Measurements from ENCODE around the gene IRX4.

The IRX4 gene

DNA sequence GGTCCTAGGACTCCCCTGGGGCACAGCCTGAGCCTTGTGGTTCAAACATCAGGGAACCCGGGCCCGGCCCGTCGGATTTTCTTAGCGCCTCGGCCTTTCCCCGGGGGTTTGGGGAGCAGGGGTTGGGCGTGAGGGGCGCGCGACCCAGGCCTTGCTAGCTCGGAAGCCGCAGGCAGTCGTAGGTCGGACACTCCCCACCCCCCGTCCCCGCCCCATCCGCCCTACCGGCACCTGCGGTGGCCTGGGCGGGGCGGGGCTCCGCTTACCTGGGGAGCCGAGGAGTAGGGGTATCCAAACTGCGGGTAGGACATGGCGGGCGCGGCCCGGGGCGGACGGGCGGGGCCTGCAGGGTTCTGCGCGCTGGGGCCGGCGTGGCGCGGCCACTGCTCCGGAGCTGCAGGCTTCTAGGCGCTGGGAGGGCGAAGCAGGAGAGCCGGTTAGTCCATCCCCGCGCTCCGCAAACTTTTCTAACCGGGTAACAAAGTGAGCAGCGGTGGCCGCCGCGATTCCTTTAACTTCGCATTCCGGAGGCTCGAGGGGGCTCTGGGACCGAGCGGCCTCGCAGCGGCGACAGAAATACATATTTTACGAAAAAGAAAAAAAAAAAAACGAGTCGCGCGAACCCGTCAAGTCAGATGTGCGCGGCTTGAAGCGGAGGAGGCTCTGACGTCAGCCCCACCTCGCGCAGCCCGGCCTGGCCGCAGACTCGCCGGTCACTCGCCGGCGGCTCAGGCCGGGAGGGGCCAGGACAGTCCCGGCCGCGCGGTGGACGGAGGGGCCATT, at the start of gene IRX4:
Gene IRX4, minus strand, starts transcription at position 589 of the 783 bp plus-strand sequence. Its CDS starts 278 bp downstream, at position 311.
- no peak for DNase-seq

DNA sequence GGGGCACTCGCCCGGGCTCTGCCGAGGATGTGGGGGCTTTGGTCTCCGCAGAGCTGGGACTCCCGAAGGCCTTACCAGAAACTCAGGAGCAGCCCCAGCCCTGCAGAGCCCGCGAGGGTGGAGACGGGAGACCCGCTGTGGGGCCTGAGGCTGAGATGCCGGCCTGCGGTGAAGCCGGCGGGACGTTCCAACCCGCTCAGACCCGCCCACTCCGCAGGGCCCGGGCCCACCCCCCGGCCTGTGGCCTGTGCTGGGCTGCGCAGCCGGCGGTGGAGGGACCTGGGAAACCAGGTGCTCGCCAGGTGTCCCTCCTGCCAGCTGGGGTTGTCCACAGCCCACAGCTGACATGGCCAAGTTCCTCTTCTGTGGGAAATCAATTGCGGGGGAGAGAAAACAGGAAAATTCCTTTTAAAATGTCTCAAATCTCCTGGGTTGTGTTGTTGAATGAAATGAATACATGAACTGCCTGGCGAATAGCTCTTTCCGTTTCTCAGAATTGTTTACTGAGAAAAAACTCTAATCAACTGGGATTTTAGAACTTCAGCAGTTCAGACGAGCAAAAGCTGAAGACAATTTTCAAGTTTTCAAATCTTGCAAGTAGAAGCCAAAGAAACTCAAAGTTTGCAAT, 49.0 kb upstream of the IRX4 start:
- DNase-seq = no peak

DNA sequence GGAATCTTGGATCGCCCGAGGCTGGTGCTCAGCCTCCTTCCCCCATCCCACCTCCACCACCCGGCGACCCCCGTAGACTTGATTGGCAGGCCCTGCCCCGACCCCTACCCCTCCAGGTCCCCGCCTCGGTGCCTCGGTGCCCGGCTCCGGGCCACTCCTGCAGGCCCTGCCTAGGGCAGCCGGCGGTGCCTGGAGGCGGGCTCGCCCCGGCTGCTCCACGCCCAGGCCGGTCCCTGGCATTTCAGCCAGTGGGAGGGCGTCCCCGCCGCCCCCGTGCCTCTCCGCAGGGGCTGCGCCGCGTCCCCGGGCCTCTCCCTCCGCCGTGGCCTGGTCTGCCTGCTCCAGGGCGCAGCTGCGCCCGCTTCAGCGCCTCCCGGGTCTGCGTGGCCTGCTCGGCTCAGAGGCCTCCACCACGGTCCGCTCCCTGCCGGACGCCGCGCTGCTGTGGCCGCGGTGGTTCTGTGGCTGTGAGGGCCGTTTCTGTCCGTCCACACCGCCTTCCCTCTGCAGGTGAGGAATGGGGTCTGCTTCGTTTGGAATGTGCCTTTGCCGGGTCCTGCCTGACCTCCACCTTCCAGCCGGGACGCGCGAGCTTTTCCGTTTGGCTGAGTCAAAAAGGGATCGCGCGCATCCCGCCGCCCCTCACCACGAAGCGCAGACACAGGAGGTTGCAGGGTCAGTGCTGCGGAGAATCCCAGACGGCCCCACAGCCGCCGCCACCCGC, 48.3 kb upstream of the IRX4 start:
- no peak for DNase-seq

DNA sequence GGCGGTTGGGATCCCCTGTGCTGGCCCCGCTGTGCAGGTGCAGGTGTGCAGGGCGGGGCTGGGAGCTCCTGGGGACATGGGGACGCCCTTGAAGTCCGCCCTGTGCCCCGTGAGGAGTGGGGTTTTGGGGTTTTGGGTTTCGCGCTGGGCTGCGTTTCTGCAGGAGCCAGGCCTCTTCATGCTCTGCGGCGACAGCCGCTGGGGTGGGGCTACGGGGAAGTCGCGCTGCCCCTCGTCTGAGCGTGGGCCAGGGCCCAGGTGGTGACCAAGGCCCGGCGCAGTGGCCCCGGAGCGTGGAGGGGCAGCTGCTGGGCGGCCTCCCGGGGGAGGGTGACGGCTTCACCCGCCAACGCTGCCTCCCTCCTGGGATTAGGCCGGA, 47.8 kb upstream of the IRX4 start:
- no peak for DNase-seq

DNA sequence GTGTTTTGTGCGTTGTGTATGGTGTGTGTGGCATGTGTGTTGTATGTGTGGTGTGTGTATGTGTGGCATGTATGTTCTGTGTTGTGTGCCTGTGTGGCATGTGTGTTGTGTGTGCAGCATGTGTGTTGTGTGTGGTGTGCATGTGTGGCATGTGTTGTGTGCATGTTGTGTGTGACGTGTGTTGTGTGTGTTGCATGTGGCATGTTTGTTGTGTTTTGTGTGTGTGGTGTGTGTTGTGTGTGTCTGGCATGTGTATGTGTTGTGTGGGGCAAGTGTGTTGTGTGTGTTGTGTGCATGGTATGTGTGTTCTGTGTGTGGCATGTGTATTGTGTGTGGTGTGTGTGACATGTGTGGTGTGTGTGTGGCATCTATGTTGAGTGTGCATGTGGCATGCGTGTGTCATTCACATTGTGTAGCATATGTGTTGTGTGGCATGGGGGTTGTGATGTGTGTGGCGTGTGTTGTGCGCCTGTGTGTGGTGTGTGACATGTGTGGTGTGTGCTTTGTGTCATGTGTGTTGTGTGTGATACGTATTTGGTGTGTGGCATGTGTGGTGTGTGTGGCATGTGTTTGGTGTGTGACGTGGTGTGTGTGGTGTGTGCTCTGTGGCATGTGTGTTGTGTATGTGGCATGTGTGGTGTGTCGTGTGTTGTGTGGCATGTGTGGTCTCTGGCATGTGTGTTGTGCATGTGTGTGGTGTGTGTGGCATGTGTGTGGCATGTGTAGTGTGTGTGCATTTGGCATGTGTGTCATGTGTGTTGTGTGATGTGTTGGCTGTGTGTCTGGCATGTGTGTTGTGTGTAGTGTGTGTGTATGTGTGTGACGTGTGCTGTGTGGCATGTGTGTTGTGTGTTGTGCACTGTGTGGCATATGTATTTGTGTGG, 46.6 kb upstream of the IRX4 start:
- DNase-seq = no peak

DNA sequence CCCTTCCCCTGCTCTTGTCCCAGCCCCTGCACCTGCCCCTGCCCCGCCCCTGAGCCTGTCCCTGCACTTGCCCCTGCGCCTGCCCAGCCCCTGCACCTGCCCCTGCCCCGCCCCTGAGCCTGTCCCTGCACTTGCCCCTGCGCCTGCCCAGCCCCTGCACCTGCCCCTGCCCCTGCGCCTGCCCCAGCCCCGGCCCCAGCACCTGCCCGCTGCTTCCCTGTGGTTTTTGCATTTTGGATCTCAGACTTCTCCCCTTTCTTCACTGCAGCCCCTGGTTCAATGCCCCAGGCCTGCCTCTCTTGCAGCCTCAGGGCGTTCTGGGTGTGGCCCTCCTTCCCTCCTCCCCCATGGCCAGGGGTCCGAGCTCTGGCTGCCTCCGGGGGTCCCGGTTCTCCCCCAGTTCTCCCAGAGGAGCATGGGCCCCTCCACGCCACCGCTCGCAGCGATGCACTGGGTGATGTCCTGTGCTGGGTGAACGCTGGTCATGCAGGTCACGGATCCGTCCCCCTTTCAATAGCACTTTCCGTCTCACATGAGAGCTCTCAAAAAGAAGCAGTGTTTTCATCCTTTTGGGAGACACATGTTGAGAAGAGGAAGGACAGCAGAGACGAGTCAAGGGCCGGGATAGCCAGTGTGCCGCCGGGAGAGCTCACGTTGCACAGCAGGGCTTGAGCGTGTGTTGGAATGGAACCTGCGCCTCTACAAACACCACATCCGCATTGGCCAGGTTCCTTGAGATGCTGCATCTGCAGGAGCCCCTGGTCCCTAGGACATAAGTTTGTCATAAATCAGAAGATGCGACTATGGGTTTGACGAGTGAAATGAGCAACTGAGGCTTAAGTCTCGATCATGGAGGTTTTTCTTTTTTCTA, 44.0 kb upstream of the IRX4 start:
- no peak for DNase-seq

DNA sequence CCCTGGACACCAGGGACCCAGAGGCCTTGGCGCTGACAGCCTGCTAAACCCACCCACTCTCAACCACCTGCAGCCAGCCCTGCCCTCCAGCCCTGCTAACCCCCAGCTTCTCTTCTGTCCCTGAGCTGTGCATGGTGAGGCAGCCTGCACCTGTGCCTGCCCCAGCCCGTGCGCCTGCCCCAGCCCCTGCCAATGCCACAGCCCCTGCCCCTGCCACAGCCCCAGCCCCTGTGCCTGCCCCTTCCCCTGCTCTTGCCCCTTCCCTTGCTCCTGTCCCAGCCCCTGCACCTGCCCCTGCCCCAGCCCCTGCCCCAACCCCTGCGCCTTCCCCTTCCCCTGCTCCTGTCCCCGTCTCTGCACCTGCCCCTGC, 43.3 kb upstream of the IRX4 start:
- no peak for DNase-seq

DNA sequence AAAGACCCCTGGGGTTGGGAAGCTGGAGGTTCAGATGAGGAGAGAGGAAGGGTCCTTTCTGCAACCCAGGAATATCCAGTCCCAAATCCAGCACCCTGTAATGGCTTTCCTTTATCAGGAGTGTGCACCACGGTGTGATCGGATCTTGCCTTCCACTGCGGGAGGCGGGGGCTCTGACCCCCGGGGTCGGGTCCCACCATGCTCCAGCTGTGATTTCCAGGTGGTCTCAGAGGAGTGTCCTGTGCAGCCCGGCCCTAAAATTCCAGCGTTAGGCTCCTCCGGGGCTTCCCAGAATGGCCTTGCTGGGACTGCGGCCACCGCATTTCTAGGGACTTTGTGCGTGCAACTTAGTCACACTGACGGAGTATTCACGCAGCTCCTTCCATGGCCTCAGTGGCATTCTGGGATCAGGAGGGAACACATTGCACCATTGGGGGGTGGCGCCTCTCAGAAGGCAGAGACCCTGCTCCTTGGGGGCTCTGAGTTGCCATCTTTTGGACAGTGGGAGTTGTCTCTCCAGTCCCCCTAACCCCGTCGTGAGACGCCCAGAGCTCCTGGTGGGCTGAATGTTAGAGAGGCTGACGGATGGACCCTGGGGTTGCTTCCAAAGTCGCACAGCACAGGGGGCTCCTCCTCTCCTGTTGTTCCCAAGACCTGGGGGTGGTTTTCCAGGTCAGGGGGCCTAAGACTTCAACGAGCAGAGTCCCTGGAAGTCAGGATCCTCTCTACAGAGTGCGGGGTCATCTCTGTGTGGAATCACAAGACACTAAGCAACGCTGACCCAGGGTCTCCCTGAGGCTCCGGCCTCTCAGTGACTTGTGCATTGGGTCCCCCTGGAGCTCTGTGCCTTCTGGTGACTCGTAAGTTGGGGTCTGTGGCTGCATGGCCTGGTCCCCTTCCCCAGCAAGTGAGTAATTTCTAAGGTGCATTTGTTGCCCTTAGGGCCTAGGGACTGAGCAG, 42.7 kb upstream of the IRX4 start:
- no peak for DNase-seq

DNA sequence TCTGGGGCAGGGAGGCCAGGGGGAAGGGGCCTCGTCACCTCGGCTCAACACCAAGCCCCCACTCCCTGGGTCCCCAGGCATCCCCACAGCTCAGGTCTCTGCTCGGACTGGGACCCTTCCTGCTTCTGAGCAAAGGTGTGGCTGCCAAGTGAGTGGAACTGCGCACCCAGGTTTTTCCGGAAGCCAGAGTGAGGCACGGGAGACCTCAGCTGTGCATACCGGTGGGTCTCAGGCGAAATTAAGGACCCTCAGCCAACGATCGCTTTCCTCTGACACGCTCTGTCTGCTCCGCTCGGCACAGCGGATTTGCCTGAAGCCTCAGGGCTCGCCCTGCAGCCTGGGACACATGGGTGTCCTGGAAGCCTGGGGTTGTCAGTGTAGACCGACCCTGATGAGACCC, 41.0 kb upstream of the IRX4 start:
- no peak for DNase-seq

DNA sequence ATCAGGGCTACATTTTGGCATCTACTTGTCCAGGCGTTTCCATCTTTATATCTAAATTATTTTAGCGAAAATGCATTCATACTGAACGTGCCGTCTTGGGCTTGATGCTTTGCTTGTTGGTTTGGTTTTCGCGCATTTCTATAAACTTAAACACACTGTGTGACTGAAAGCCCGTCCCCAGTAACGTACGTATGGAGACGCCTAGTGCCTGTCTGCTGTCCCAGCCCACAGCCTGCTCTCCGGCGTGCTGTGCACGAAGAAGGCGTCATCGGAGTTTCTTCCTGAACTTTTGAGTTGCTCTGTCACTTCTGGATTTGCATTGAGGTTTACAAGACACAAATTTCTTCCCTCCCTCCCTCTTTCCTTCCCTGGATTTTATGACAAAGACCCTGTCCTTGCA, 40.6 kb upstream of the IRX4 start:
- DNase-seq = no peak

DNA sequence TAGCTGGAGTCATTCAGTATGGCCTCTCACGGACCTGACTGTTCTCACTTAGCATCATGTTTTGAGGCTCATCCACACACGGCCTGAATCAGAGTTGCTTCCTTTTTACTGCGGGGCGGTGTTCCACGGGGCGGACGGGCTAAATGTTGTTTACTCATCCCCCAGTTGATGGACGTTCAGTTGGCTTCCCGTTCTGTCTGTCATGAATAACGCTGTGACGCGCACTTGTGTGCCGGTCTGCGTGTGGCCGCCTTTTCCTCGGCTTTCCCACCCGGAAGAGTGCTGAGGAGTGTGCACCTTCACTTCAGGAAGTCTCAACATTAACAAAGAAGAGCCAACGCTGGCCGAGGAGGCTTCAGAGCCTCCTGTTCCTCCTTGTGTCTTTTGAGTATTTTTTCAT, 39.0 kb upstream of the IRX4 start:
- DNase-seq = no peak

DNA sequence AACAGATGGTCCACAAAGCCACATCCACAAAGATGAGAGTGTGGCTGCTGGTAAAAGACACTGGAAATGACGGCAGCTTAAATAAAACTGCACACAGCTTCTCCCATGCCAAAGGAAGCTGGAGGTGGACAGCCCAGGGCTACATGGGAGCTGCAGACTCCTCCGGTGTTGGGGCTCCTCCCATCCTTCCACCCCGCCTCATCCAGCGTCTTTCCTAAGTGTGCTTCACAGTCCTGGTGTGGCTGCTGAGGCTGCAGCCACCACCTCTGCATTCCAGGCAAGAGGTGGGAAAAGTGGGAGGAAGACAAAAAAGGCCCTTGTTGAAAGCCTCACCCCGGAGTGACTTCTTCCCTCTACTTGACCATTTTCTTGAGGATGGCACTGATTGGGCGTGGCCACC, 37.0 kb upstream of the IRX4 start:
- DNase-seq = no peak

DNA sequence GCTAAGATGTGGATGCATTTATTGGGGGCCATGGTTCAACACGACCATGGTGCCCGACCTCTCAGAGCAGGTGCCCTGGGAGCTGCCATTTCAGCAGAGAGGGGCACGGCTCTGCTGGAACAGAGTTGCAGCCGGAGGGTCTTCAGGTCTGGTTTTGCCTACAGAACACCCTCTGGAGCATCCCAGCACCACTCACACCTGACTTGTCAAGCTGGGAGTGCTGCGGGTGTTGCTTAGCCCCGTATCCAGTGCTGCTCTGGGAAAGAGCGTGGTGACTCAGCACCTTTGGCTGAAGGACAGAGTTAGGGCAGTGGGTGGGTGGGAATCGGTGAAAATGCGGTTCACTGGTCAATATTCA, 36.5 kb upstream of the IRX4 start:
- no peak for DNase-seq

DNA sequence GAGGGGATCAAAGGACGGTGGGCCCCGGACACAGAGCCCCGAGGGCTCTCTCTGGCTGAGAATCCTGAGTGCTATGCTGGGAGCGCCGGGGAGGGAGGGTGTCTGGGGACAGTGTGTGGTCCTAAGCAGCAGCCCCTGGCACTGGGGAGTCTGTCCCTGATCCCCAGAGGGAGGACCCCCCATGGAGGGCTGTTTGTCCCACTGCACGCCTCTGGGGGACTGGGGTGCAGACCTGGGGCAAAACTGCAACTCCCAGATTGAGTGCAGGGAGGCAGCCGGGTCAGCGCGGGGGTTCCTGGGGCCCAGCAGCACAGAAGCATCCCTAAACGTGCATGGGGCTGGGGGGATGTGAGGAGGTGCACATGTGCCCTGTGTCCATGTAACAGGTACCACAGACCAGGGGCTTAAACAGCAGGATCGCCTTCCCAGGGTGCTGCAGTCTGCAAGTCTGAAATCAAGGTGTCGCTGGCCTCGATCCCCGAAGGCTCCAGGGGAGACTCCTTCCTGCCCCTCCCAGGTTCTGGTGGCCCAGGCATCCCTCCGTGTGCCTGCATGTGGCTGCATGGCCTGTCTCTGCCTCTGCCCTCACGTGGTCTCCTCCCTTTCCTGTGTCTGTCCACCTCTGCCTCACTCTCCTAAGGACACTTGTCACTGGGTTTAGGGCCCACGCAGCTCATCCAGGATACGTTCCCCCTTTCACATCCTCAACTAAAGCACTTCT, 35.9 kb upstream of the IRX4 start:
- DNase-seq = no peak

DNA sequence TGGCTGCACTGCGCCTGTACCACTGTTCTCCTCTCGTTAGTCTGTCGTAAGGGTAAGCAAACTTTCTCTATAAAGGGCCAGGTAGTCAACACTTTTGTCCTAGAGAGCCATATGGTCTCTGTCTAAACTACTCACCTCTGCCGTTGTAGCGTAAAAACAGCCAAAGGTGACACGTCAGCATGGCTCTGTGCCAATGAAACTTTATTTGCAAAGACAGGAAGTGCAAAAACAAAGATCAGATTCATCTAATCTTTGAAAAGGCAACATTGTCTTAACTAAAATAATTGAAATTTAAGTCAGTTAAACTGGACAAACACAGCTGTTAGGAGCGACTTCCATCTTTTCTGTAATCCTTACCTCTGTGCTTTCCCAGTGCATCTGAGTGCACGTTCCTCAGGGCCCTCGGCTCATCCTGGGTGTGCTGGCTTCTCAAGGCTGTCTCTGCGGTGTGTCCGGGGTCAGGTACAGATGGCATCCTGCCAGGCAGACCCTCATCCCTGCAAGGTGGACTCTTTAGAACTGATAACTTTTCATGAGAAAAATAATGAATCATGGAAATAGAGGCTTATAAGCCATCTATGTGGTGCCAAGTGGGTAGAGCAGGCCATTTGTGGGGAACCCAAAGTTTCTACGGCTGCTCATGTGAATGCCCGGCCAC, 35.2 kb upstream of the IRX4 start:
- no peak for DNase-seq

DNA sequence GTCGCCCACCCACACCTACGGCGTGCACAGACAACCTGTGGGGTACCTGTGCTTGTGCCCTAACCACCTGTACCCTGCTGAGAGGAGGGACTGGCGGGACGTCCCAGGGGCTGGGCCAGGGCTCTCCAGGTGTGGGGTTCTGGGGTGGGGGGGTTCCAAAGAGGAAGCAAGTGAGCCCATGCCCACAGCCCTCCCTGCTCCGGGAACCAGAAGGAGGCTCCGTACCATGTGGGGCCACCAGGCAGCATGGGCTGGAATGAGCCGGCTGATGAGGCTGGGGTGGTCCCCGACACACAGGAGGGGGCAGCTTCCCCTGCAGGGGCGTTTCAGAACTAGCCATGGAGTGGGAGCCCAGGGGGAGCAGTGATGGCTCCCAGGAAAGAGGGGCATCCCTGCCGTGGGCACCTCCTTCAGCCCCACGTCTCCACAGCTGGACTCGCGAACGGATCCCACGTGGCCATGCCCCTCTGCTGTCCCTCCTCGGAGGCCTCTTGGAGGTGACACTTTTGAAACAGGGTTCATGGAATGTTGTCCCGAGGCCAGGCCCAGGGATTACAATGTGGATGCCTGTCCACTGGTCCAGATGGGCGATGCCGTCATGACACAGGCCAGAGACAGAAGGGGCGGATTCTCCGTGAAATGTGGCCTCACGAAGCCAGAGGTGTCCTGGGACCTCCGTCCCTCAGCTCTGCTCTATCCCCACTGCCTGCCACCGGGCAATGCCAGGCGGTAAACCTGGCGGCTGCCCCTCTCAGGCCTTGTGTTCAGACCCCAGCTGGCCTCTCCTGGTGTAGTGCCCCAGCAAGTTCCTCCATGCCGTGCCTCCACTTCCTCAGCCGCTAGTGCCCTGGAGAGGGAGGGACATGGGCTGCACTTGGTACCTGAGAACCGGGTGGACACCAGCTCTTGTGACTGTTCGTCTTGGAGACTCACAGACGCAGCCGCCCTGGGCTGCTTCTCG, 33.6 kb upstream of the IRX4 start:
- no peak for DNase-seq

DNA sequence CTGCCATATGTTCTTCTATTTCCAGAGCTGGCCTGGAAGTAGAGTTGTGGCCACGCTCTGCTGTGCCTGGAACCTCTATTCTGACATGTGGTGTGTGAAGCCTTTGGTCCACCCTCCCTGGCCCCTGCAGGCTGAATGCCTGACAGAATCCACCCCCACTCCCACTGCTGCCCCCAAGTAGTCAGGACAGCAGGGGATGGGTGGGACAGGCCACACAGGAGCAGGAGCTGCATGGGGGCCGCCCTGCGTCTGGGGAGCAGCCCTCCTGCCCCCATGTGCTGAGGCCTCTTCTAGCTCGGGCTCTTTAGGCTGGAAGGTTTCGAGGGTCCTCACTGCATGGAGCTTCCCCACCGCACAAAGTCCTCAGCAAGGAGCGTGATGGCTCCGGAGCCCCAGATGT, 32.6 kb upstream of the IRX4 start:
- DNase-seq = no peak

DNA sequence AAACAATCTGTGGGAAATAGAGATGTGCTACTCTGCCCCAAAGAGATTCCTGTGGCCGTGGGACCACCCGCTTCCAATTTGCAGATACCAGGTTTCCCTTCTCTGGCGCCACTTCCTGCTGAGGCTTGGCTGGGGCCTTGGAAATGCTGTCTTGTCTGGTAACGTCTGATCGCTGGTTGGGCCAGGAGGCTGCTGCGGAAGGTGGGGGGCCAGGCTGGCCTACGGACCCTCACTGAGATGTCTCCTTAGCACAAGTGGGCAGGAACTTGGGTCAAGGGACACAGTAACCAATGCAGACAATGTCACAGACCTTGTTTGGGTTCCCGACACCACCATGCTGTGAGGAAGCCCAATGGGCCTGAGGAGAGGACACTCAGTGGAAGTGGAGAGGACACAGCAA, 31.7 kb upstream of the IRX4 start:
- DNase-seq = no peak

DNA sequence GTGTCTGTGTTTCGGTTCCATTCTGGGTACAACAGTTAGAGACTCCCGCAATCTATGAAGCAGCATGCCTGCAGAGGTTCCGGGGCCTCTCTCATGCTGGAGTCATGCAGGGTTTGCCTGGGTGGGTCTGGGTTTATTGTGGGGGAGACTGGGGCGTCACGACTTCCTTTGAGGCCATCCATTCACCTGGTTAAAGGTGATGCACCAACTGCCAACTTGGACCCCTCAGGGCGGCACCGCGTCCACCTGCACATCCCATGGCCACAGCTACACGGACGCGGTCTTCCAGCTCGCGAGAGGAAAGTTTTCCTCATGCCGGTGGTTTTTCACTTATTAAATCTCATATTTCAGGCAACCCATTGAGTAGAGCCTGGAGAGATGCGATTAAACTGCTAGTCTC, 30.9 kb upstream of the IRX4 start:
- no peak for DNase-seq
